Stomach (tissue), 9 donors: ENCODE measurements around the gene MAP3K3. TPM values are rescaled to one million over a fixed set of nuclear protein-coding genes. Genes with fewer than 3 reads are reported as not detected.

Source experiments
- DNase-seq, 2 donors: peaks; one replicate each; pipeline versions ENCODE4 v3.0.0 to v3.0.0-alpha.2; 2013 to 2019
- H3K27ac ChIP-seq, 5 donors: fragments of 200-600 bp in 4 of 5; sonication (generic) in 4 of 5; one replicate each; pipeline ENCODE4 v1.5.1; 2013 to 2019; ENCODE audit warnings: mild to moderate bottlenecking in 1 of 5, moderate library complexity in 1 of 5
- H3K27me3 ChIP-seq, 3 donors: fragments of 200-600 bp; sonication (generic); one replicate each; pipeline ENCODE4 v1.5.1; 2017 to 2019; ENCODE audit warnings: mixed run types in 1 of 3
- H3K36me3 ChIP-seq, 4 donors: fragments of 200-600 bp; sonication (generic); 1 replicate in 3 of 4; 2 replicates in 1 of 4; pipeline ENCODE4 v1.5.1; 2016 to 2019
- H3K4me1 ChIP-seq, 4 donors: fragments of 200-600 bp; sonication (generic); one replicate each; pipeline ENCODE4 v1.5.1; 2016 to 2019
- H3K4me3 ChIP-seq, 4 donors: fragments of 200-600 bp; sonication (generic) in 3 of 4; one replicate each; pipeline ENCODE4 v1.5.1; 2016 to 2019; ENCODE audit warnings: mild to moderate bottlenecking in 1 of 4
- H3K9me3 ChIP-seq, 4 donors: fragments of 200-600 bp; sonication (generic); one replicate each; pipeline ENCODE4 v1.5.1; 2016 to 2019
- CTCF ChIP-seq, 7 experiments: fragments of 450-650 bp in 4 of 7; fragments of 200-600 bp in 3 of 7; sonication (generic) in 3 of 7; IDR thresholded peaks; one replicate each; pipeline ENCODE4 v1.5.1; 2016 to 2019; ENCODE audit warnings: antibody characterized with exemption in 7 of 7, control low read depth in 2 of 7, mild to moderate bottlenecking in 1 of 7
- EP300 ChIP-seq: sonication (generic); formaldehyde crosslinking; IDR thresholded peaks from one replicate; pipeline ENCODE4 v1.6.1; 2017; ENCODE audit warnings: antibody characterized with exemption
- POLR2A ChIP-seq, 4 donors: fragments of 450-650 bp; IDR thresholded peaks; one replicate each; pipeline ENCODE4 v1.6.1; 2016; ENCODE audit warnings: antibody characterized with exemption in 4 of 4, control low read depth in 2 of 4, mild to moderate bottlenecking in 1 of 4, moderate library complexity in 1 of 4
- POLR2AphosphoS5 ChIP-seq, 3 donors: sonication (generic); formaldehyde crosslinking; IDR thresholded peaks; one replicate each; pipeline ENCODE4 v1.6.1; 2016; ENCODE audit warnings: antibody characterized with exemption in 3 of 3
- WGBS, 5 donors: extraction: QIAGEN DNeasy Blood & Tissue Kit in 3 of 5; methylation state at CpG; one replicate each; pipeline versions ENCODE4 v1.1.5 to v1.1.7; 2013 to 2018; 5-methylcytosine and 5-hydroxymethylcytosine counted together
- intact Hi-C: fragments of 100-400 bp; cut with DNase I; formaldehyde crosslinking; loops from one replicate; pipeline ENCODE4 v1.15.1; 2023; ENCODE audit warnings: low total_unique reads
- polyA plus RNA-seq, 3 donors: library from polyadenylated mRNA; stranded (reverse); fragments of 200-250 nt; gene quantifications; one replicate each; pipeline ENCODE4 v1.2.3, GENCODE V29; 2013
- total RNA-seq, 5 donors: library from RNA; depleted of rRNA; stranded (reverse); fragments of >200 nt; gene quantifications; one replicate each; pipeline versions ENCODE4 v1.1.0 to v1.2.3, GENCODE V29; 2014 to 2016
- donor health status: healthy with polysubstance abuse.
- donor health status: Bipolar disorder and iron deficiency.
- donor health status: healthy.

MAP3K3 gene
- total and polyA plus RNA-seq, 8 donors: 9.3 to 99.5 (median 16.7) TPM

DNA sequence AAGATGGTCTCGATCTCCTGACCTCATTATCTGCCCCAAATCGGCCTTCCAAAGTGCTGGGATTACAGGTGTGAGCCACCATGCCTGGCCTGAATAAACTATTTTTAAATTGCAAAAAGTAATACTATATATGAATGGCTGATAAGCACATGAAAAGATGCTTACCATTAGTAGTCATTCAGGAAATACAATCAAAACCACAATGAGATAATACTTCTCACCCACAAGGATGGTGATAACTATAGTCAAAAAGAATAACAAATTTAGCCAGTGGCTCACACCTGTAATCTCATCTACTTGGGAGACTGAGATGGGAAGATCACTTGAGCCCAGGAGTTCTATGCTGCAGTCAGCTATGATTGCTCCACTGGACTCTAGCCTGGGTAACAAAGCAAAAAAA is 23.9 kb upstream of the MAP3K3 start:
- no peak for TF ChIP-seq CTCF (IDR thresholded peaks at IDR 0.05)
- no peak for TF ChIP-seq POLR2A (IDR thresholded peaks at IDR 0.05)
- TF ChIP-seq POLR2AphosphoS5 (IDR thresholded peaks at IDR 0.05): no peak
- TF ChIP-seq EP300: no peak
- Histone ChIP-seq H3K27ac (no peak overlapping the region), H3K4me3 (no peak overlapping the region), H3K36me3 (peaks cover 2 to 26% (median 18%) of the 10 kb centered on the region in 4 donors), H3K27me3 (no peaks in the 10 kb centered on the region), H3K9me3 (no peaks in the 10 kb centered on the region), H3K4me1 (peaks cover 13 to 30% (median 22%) of the 10 kb centered on the region in 4 donors)
- intact Hi-C loops: no loop called here
- DNase-seq: no peak
- 58 to 80% (median 66%) methylated on average over 2 of the region's 2 CpGs for WGBS, 5 donors

GRCh38 chr17:63600569-63601438 is 21.4 kb upstream of the MAP3K3 start, which contains the start of gene TACO1:
TSS of gene TACO1 (plus strand) at chr17:63600895. CDS start at chr17:63601084, 189 bp downstream.
- H3K27me3 ChIP-seq: no peaks in the 10 kb centered on the region
- peak within 1 kb of the TSS; percentile 73 to 87 (median 84) for H3K4me3 ChIP-seq
- intact Hi-C loops: no loop called here
- H3K36me3 ChIP-seq: peaks cover 21 to 31% (median 24%) of the 10 kb centered on the region in 4 donors
- DNase-seq: peak; percentile 84 to 92
- H3K4me1 ChIP-seq: peaks cover 13 to 30% (median 22%) of the 10 kb centered on the region in 4 donors
- no peaks in the 10 kb centered on the region for H3K9me3 ChIP-seq
- TF ChIP-seq POLR2AphosphoS5 (IDR thresholded peaks at IDR 0.05) (peak; percentile 66 to 88 (median 72)), EP300 (no peak), POLR2A (IDR thresholded peaks at IDR 0.05) (no peak), CTCF (IDR thresholded peaks at IDR 0.05) (peak in 1 of 7 experiments; percentile 16)
- peak within 1 kb of the TSS; percentile 81 to 92 (median 83) for H3K27ac ChIP-seq
- WGBS, 5 donors: 1% methylated on average over 28 to 61 of the region's 61 CpGs

DNA sequence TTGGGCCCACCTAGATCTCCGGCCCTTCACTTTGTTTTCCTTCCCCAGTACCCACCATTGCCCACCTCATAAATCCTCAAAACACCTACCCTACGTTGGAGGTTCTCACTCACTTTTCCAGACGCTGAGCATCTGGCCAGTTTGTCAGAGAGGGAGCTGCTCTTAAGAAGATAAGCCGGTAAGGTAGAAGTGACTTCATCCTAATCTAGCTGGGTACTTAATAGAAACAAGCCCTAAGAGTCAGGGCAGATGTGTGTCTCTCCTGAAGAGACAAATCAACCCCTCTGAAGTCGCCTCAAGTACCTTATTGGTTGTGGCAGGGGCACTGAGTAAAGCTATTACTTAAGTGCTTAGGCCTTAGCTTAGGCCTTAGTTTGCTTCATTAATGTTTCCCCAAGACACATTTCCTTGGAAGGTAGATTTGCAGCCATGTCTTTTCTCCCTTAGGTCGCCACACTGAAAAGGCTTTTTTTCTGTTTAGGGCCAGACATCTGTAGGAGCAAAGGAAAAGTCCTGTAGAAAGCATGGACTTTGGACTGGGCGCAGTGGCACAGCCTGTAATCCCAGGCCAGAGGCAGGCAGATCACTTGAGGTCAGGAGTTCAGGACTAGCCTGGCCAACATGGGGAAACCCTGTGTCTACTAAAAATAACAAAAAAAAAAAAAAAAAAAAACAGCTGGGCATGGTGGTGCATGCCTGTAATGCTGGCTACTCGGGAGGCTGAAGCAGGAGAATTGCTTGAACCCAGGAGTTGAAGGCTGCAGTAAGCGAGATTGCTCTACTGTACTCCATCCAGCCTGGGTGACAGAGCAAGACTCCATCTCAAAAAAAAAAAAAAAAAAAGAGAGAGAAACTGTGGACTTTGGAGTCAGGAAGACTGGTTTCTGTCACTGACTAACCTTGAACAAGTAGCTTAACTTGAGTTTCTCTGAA is 20.5 kb upstream of the MAP3K3 start:
- Histone ChIP-seq H3K27me3 (no peaks in the 10 kb centered on the region), H3K9me3 (no peaks in the 10 kb centered on the region), H3K36me3 (peaks cover 27 to 40% (median 32%) of the 10 kb centered on the region in 4 donors), H3K4me1 (peaks cover 13 to 30% (median 22%) of the 10 kb centered on the region in 4 donors), H3K27ac (peak overlapping the region; percentile 81 to 92 (median 83)), H3K4me3 (peak overlapping the region; percentile 73 to 87 (median 84))
- 34 to 39% (median 37%) methylated on average over 9 of the region's 9 CpGs for WGBS, 5 donors
- DNase-seq: peak in 1 of 2 donors; percentile 12
- intact Hi-C loops: no loop called here
- TF ChIP-seq POLR2AphosphoS5 (IDR thresholded peaks at IDR 0.05) (no peak), POLR2A (IDR thresholded peaks at IDR 0.05) (no peak)

DNA sequence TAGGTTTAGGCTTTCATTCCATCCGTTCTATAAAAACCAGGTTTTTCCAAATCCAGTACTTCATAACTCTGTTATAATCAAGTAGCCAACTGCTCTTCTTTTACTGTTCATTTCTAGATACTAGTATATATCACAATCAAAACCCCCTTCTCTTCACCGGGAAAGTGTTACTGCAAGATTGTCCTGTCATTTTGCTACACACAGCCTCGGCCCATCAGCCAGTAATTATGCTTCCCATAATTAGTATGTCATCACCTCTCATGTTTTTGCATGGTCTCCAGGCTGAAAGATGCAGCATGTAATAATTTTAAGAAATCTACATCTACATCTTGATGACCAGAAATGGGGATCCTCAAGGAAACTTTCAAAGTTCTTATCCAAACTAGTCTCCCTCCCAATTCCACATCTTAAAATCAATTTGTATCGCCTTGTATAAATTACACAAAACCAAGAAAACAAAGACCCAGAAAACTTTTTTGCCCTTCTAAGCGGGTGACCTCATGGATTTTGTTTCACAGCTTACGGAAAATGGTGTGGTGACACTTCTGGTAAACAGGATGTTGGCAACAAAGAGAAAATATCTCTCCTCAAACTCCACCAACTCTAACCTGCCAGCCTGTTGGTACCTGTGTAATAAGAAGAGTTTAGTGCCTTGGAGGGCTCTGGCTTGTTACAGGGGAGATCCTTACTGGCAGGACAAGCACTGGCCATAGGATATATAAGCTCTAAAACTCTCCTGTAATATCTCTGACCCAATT is 12.2 kb upstream of the MAP3K3 start:
- intact Hi-C loops: loop anchor here (5.0 kb wide), 1 partner anchor 183 kb away; no protein-coding TSS in a partner anchor
- TF ChIP-seq CTCF (IDR thresholded peaks at IDR 0.05) (no peak), EP300 (no peak), POLR2A (IDR thresholded peaks at IDR 0.05) (no peak)
- H3K36me3 ChIP-seq: peaks cover 37 to 64% (median 62%) of the 10 kb centered on the region in 4 donors
- 73 to 84% (median 79%) methylated on average over 6 of the region's 6 CpGs for WGBS, 5 donors
- no peaks in the 10 kb centered on the region for H3K9me3 ChIP-seq
- H3K4me3 ChIP-seq: no peak overlapping the region
- peak in 1 of 2 donors; percentile 11 for DNase-seq
- no peaks in the 10 kb centered on the region for H3K27me3 ChIP-seq
- H3K27ac ChIP-seq: no peak overlapping the region
- peaks cover 0 to 6% (median 0%) of the 10 kb centered on the region in 4 donors for H3K4me1 ChIP-seq
